Keratinocyte (primary cell): ENCODE results near the gene DENND6B. TPM values are rescaled to one million over a fixed set of nuclear protein-coding genes. Genes with fewer than 3 reads are reported as not detected.

Experiments
- DNase-seq: peaks from one replicate; pipeline ENCODE4 v3.0.0-alpha.2; 2011; ENCODE audit warnings: low read depth, missing footprints, low spot score
- FAIRE-seq: peaks from 2 replicates; lab custom pipeline; 2011; peaks lifted over from hg19 to GRCh38; lab: Jason Lieb, UNC
- H2AFZ ChIP-seq: 2 replicates; pipeline ENCODE4 v1.6.0; 2012; ENCODE audit warnings: low read length, control low read depth, inconsistent platforms; ENCODE audit not compliant: control insufficient read depth
- H3K27ac ChIP-seq: 2 replicates; pipeline ENCODE4 v1.5.1; 2011; ENCODE audit warnings: low read length; ENCODE audit not compliant: control insufficient read depth, insufficient read depth
- H3K27me3 ChIP-seq: 3 replicates; pipeline ENCODE4 v1.6.0; 2011; ENCODE audit warnings: low read length; ENCODE audit not compliant: control insufficient read depth, insufficient read depth; ENCODE audit errors: extremely low read depth
- H3K36me3 ChIP-seq, 2 experiments: 2 replicates in 1 of 2; 3 replicates in 1 of 2; pipeline ENCODE4 v1.5.1; 2011; ENCODE audit warnings: low read length in 2 of 2, mild to moderate bottlenecking in 1 of 2; ENCODE audit not compliant: control insufficient read depth in 2 of 2, insufficient read depth in 2 of 2; ENCODE audit errors: extremely low read depth in 1 of 2
- H3K4me1 ChIP-seq: 3 replicates; pipeline ENCODE4 v1.5.1; 2011; ENCODE audit warnings: low read length; ENCODE audit not compliant: control insufficient read depth, insufficient read depth; ENCODE audit errors: extremely low read depth
- H3K4me2 ChIP-seq: 3 replicates; pipeline ENCODE4 v1.6.0; 2011; ENCODE audit warnings: low read depth, low read length; ENCODE audit not compliant: control insufficient read depth, insufficient read depth; ENCODE audit errors: extremely low read depth
- H3K4me3 ChIP-seq, 3 experiments: fragments of 200-600 bp in 1 of 3; sonication (generic) in 1 of 3; 2 replicates in 2 of 3; 3 replicates in 1 of 3; pipeline ENCODE4 v1.5.1; 2011 to 2016; ENCODE audit warnings: low read length in 3 of 3, mild to moderate bottlenecking in 3 of 3, control low read depth in 2 of 3, inconsistent platforms in 1 of 3, low read depth in 1 of 3, mixed read lengths in 1 of 3, mixed run types in 1 of 3, moderate library complexity in 1 of 3; ENCODE audit not compliant: control insufficient read depth in 2 of 3, insufficient read depth in 2 of 3; ENCODE audit errors: extremely low read depth in 1 of 3
- H3K79me2 ChIP-seq: 2 replicates; pipeline ENCODE4 v1.6.0; 2012; ENCODE audit warnings: low read length; ENCODE audit not compliant: control insufficient read depth, insufficient read depth
- H3K9ac ChIP-seq: 3 replicates; pipeline ENCODE4 v1.6.0; 2011; ENCODE audit warnings: low read length; ENCODE audit not compliant: control insufficient read depth, insufficient read depth; ENCODE audit errors: extremely low read depth
- H3K9me1 ChIP-seq: 3 replicates; pipeline ENCODE4 v1.6.0; 2011; ENCODE audit warnings: low read length; ENCODE audit not compliant: control insufficient read depth, insufficient read depth; ENCODE audit errors: extremely low read depth
- H3K9me3 ChIP-seq: 2 replicates; pipeline ENCODE4 v1.5.1; 2012; ENCODE audit warnings: low read depth, low read length; ENCODE audit not compliant: control insufficient read depth
- H4K20me1 ChIP-seq: 3 replicates; pipeline ENCODE4 v1.6.0; 2011; ENCODE audit warnings: low read length; ENCODE audit not compliant: control insufficient read depth, insufficient read depth; ENCODE audit errors: extremely low read depth
- CTCF ChIP-seq, 3 experiments: IDR thresholded peaks in 1 of 3; conservative IDR thresholded peaks in 1 of 3; optimal IDR thresholded peaks in 1 of 3; 2 replicates in 2 of 3; 3 replicates in 1 of 3; pipeline versions ENCODE3 to v1.5.1; 2011; ENCODE audit warnings: low read length in 3 of 3, mild to moderate bottlenecking in 3 of 3, moderate library complexity in 2 of 3, control low read depth in 1 of 3, inconsistent platforms in 1 of 3; ENCODE audit not compliant: insufficient read depth in 2 of 3; ENCODE audit errors: extremely low read depth in 1 of 3
- EZH2 ChIP-seq: IDR thresholded peaks from one replicate; pipeline ENCODE4 v1.6.1; 2012; ENCODE audit warnings: inconsistent platforms, mild to moderate bottlenecking, low read length, moderate library complexity
- dilution Hi-C: fragments of 300-500 bp; cut with MboI; formaldehyde crosslinking; loops from one replicate; pipeline ENCODE4 v1.7.0; 2020; ENCODE audit warnings: low sequenced_read_pairs; ENCODE audit not compliant: extremely low pct_ligation_motif_present
- polyA plus RNA-seq, 5 experiments: library from polyadenylated mRNA; depleted of rRNA in 3 of 5; stranded (reverse) in 3 of 5; stranded (forward) in 1 of 5; unstranded in 1 of 5; fragments of >200 nt; gene quantifications; 1 replicate in 1 of 5; 2 replicates in 3 of 5; 3 replicates in 1 of 5; pipeline versions ENCODE4 v1.2.1 to v1.2.3, GENCODE V29; 2011 to 2012; ENCODE audit warnings: missing spikeins in 2 of 5, low read depth in 1 of 5, low replicate concordance in 1 of 5

The DENND6B gene
- polyA plus RNA-seq, 1 donor (not counting 4 experiments of a cell fraction or from before 2014, with no cell fraction given) = 0.94 TPM

GRCh38 chr22:50260434-50260800, 66.4 kb downstream of the DENND6B start:
- Histone ChIP-seq H2AFZ (peak overlapping the region; percentile 40), H3K36me3 (peaks cover 0 to 2% of the 10 kb centered on the region in 2 experiments), H3K27ac (no peak overlapping the region), H3K4me1 (peaks cover 14% of the 10 kb centered on the region), H4K20me1 (no peaks in the 10 kb centered on the region), H3K79me2 (no peaks in the 10 kb centered on the region), H3K27me3 (no peaks in the 10 kb centered on the region), H3K9ac (peak overlapping the region; percentile 62), H3K9me1 (no peaks in the 10 kb centered on the region), H3K9me3 (no peaks in the 10 kb centered on the region), H3K4me2 (peak overlapping the region; percentile 63), H3K4me3 (peak overlapping the region; percentile 29 to 57 (median 42))
- dilution Hi-C loops = no loop called here
- DNase-seq (no peak), FAIRE-seq (no peak)
- TF ChIP-seq CTCF (optimal IDR thresholded peaks at IDR 0.05 in 1 of 3, IDR thresholded peaks at IDR 0.05 in 1 of 3, conservative IDR thresholded peaks at IDR 0.05 in 1 of 3; ENCODE audit: extremely low read depth in 1 of 3, insufficient read depth in 2 of 3, low read length in 3 of 3) (no peak), EZH2 (no peak)

- H3K4me1 ChIP-seq = peaks cover 14% of the 10 kb centered on the region
- no peak for DNase-seq
- FAIRE-seq = no peak
- H2AFZ ChIP-seq = no peak overlapping the region
- no peaks in the 10 kb centered on the region for H4K20me1 ChIP-seq
- H3K9me1 ChIP-seq = no peaks in the 10 kb centered on the region
- no peak overlapping the region for H3K4me2 ChIP-seq
- dilution Hi-C loops = no loop called here
- no peak overlapping the region for H3K4me3 ChIP-seq
- H3K36me3 ChIP-seq = peaks cover 0 to 5% of the 10 kb centered on the region in 2 experiments
- TF ChIP-seq CTCF (optimal IDR thresholded peaks at IDR 0.05 in 1 of 3, IDR thresholded peaks at IDR 0.05 in 1 of 3, conservative IDR thresholded peaks at IDR 0.05 in 1 of 3; ENCODE audit: extremely low read depth in 1 of 3, insufficient read depth in 2 of 3, low read length in 3 of 3) = no peak
- no peak for TF ChIP-seq EZH2
- H3K79me2 ChIP-seq = no peaks in the 10 kb centered on the region
- H3K9me3 ChIP-seq = no peaks in the 10 kb centered on the region
- no peak overlapping the region for H3K9ac ChIP-seq
- H3K27me3 ChIP-seq = no peaks in the 10 kb centered on the region
- no peak overlapping the region for H3K27ac ChIP-seq
Measured at GRCh38 chr22:50259302-50259701, 67.5 kb downstream of the DENND6B start.

Other genes with a start within 250 kb of the DENND6B start
- not detected in 3 replicates for gene MLC1, start 241.6 kb downstream of the DENND6B start, polyA plus RNA-seq
- gene MOV10L1, start 237.0 kb downstream of the DENND6B start, polyA plus RNA-seq = not detected in 3 replicates
- 0.22 to 0.68 TPM (median 0.32 TPM) in 3 replicates for gene PANX2, start 156.3 kb downstream of the DENND6B start, polyA plus RNA-seq
- gene TRABD, start 141.1 kb downstream of the DENND6B start, polyA plus RNA-seq = 22.7 to 38.0 TPM (median 31.7 TPM) in 3 replicates
- 14.4 to 32.1 TPM (median 22.0 TPM) in 3 replicates for gene SELENOO, start 126.0 kb downstream of the DENND6B start, polyA plus RNA-seq
- gene TUBGCP6, start 82.0 kb downstream of the DENND6B start, polyA plus RNA-seq = 10.1 to 19.0 TPM (median 11.6 TPM) in 3 replicates
- gene HDAC10, start 75.7 kb downstream of the DENND6B start, polyA plus RNA-seq = 4.7 to 12.4 TPM (median 8.2 TPM) in 3 replicates
- gene MAPK12, start 65.3 kb downstream of the DENND6B start, polyA plus RNA-seq = 10.1 to 17.9 TPM (median 11.1 TPM) in 3 replicates
- gene MAPK11, start 56.6 kb downstream of the DENND6B start, polyA plus RNA-seq = 3.4 to 12.6 TPM (median 4.6 TPM) in 3 replicates
- 44.3 to 90.3 TPM (median 66.2 TPM) in 3 replicates for gene PLXNB2, start 19.4 kb downstream of the DENND6B start, polyA plus RNA-seq
- gene PPP6R2, start 16.3 kb upstream of the DENND6B start, polyA plus RNA-seq = 19.8 to 29.7 TPM (median 23.2 TPM) in 3 replicates
- 16.2 to 34.4 TPM (median 25.8 TPM) in 3 replicates for gene SBF1, start 148.0 kb upstream of the DENND6B start, polyA plus RNA-seq
- gene ADM2, start 154.5 kb upstream of the DENND6B start, polyA plus RNA-seq = 0.21 to 0.54 TPM (median 0.27 TPM) in 3 replicates
- gene MIOX, start 159.8 kb upstream of the DENND6B start, polyA plus RNA-seq = not detected in 3 replicates
- gene LMF2, start 180.7 kb upstream of the DENND6B start, polyA plus RNA-seq = 13.2 to 29.4 TPM (median 22.0 TPM) in 3 replicates
- gene NCAPH2, start 181.2 kb upstream of the DENND6B start, polyA plus RNA-seq = 11.0 to 16.4 TPM (median 11.4 TPM) in 3 replicates
- 1.9 to 4.3 TPM (median 2.4 TPM) in 3 replicates for gene SCO2, start 198.6 kb upstream of the DENND6B start, polyA plus RNA-seq
- gene TYMP, start 203.0 kb upstream of the DENND6B start, polyA plus RNA-seq = 25.5 to 121 TPM (median 40.3 TPM) in 3 replicates
- 0.01 to 0.08 TPM in 2 of 3 replicates, not detected in the other for gene KLHDC7B, start 218.9 kb upstream of the DENND6B start, polyA plus RNA-seq
- gene SYCE3, start 235.9 kb upstream of the DENND6B start, polyA plus RNA-seq = 0.17 to 0.36 TPM in 2 of 3 replicates, not detected in the other